GM21367 (cell line): ENCODE results near the gene RAB7B.

Experiments used
- ATAC-seq: cut with Tn5 transposase; IDR thresholded peaks from one replicate; pipeline ENCODE4 v1.9.1; 2021; ENCODE audit not compliant: unreplicated experiment

Gene RAB7B

DNA sequence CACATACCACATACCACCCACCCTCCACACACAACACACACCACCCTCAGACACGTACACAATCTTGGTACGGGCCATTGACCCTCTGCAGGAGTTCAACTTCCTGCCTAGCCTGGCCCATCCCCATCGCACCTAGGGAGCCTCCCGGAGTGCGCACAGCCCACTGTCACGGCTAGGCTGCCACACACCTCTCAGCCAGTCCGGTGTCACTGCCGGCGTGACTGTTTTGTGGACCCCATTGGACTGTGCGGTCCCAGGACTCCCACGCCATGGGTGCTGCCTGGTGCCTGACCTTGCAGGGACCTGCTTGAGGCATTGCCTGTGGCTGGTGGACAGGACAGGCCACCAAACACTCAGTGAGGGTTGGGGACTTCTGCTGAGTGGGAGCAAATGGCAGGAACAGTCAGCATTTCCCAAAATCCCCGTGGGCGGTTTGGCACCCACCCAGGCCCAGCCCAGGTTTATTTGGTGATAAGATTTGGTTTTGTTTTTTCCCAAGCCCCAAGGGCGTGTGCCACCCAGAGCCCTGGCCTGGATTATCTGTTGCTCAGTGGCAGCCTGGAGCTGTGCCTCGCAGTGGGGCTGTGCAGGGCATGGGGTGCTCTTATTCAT is 27.7 kb downstream of the RAB7B start:
- ATAC-seq: no peak

DNA sequence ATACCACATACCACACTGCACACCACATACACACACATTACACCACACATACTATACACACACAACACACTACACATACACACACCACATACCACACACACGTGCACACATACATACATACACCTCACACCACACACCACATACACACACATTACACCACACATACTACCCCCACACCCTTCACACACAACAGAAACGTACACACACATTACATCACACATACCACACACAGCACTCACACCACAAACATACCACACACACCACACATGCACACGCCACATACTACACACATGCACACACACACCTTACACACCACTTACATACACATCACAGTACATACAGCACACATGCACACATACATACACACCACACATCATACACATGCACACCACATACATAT is 28.5 kb downstream of the RAB7B start:
- no peak for ATAC-seq

- no peak for ATAC-seq
Measured at GRCh38 chr1:205973377-205974232, 29.6 kb downstream of the RAB7B start.

GRCh38 chr1:205972491-205973168 is 30.6 kb downstream of the RAB7B start:
- ATAC-seq: no peak

DNA sequence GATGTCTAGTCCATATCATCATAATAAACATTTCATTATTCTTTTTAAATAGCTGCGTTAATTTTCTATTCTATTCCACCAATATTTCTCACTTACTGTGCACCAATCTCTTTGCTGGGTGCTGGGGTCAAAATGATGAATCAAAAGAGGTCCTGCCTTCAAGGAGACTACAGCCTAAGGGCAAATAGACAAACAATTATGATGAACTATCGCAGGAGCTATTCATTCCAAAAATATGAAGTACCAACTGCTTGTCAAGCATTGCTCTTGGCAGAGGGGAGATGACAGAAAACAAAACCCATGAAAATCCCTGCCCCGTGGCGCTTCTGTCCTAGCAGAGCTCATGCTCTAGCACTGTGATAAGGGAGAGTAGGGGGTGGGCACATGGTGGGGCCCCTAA is 31.1 kb downstream of the RAB7B start:
- ATAC-seq: no peak

GRCh38 chr1:205971082-205971481 is 32.1 kb downstream of the RAB7B start:
- ATAC-seq: no peak

- ATAC-seq: no peak
Measured at GRCh38 chr1:205970486-205970885, 32.7 kb downstream of the RAB7B start.

DNA sequence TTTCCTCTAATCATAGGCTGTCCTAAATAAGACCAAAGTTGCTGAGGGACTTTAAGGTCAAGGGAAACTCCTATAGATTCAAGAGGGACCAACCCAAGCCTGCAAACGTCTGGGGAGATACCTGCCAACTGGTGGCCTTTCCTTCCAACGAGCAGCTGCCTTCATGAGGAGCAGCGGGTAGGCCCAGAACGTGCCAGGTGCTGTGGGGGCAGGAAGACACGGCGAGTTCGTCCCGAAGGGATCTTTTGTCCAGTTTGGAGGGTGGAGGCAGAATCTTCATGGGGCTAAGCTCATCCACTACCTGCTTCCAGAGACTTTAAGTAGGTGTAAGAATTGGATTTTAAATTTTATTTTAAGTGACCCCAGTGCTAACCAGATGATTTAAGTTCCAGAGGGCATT is 34.0 kb downstream of the RAB7B start:
- no peak for ATAC-seq

- ATAC-seq: no peak
Measured at GRCh38 chr1:205967554-205968335, 35.5 kb downstream of the RAB7B start.

DNA sequence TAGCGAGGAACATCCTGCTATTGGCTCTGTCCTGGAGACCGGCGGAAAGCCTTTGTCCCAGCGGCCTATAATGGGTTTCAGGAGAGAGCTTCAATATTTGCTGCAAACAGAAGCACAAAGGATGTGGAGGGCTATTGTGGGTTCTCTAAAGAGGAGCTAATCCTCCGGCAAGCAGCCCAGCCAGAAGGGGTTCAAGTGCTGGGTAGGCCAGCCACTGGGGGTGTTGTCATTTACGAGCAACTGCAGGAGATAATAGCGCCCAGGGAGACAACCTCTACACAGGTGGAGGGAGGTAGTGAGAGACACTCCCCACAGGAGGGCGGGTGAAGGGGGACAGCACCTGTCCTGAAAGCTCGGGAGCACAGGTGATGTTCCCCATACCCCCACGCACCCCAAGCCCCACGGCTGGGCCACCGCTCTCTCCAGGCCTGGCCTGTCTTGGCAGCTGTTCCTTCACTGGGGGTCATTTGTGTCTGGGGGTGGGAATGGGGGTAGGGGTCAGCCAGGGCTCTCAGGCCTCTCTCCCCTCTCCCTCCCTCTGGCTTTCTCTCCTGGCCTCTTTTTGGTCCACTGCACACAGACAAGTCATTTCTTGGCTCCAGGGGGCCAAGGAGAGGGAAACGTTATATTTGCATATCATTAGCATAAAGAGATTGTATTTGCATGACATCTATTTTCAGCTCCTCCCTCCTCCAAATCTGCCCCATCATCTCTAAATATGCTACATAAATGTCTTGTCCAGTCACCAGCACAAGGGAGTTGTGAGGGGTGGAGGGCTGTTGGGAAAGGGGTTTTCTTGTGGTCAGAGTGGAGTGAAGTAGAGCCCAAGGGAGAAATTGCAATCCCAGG is 37.9 kb downstream of the RAB7B start:
- no peak for ATAC-seq

- no peak for ATAC-seq
Measured at GRCh38 chr1:205963352-205964155, 39.6 kb downstream of the RAB7B start.

DNA sequence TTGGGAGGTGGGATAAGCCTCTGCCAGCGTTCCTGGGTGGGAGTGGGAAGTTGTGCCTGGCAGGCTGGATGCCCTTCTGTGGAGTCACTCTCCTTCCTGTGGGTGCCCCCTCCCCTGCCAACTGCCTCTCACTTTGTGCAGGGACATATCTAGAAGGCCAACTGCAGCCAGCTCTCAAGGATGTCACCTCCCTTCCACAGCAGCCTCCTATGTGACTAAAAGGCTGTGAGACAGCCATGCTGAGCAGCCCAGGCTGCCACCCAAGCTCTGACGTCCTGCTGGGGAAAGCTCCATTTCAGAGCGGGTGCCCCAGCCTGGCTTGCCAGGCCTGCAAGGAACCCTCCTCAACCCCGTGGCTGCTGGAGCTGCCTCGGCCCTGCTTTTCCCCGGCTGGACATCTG is 40.4 kb downstream of the RAB7B start:
- ATAC-seq: no peak

- no peak for ATAC-seq
Measured at GRCh38 chr1:205961991-205962820, 41.0 kb downstream of the RAB7B start.

- no peak for ATAC-seq
Measured at GRCh38 chr1:205961405-205961804, 41.8 kb downstream of the RAB7B start.

- no peak for ATAC-seq
Measured at GRCh38 chr1:205959789-205960188, 43.4 kb downstream of the RAB7B start.

- ATAC-seq: no peak
Measured at GRCh38 chr1:205955499-205955898, 47.7 kb downstream of the RAB7B start.

- no peak for ATAC-seq
Measured at GRCh38 chr1:205954819-205955404, 48.3 kb downstream of the RAB7B start.

DNA sequence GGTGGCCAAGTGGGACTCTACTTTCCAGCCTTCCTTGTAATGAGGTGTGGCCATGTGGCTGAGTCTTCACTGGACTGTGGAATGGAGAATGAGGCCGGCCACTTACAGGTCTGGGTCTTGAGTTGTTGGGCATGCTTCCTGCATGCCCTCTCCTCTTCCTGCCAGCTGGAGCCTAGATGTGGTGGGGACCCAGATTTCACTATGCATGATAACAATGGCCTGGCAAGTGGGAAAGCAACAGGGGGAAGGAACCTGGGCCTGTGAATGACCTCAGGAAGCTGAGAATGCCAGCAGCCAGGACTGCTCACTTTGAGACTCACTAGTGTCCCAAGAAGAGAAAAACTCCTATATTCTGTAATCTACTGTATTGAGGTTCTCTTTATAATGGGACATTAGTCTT is 51.4 kb downstream of the RAB7B start:
- ATAC-seq: no peak
